Measurements from ENCODE around the gene P2RX7.

DNA sequence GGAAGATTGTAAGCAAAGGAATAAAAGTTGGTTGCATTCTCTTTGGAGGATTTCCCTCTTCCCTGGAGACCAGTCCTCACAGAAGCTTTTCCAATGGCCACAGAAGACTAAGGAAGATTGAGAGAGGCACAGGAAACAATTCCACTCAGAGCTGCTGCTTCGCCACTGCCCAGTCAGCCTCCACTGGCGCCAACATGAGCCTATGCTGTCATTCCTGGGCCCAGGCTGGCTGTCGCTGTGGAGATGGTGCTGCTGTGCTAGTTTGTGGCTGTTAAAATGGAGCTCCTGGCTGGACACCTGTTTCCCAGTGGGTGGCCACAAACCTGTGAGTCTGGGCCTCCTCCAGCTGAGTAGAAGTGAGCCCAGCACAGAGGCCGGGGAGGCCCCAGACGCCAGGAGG, 6.6 kb downstream of the P2RX7 start:
- TF ChIP-seq, protein P1, sequence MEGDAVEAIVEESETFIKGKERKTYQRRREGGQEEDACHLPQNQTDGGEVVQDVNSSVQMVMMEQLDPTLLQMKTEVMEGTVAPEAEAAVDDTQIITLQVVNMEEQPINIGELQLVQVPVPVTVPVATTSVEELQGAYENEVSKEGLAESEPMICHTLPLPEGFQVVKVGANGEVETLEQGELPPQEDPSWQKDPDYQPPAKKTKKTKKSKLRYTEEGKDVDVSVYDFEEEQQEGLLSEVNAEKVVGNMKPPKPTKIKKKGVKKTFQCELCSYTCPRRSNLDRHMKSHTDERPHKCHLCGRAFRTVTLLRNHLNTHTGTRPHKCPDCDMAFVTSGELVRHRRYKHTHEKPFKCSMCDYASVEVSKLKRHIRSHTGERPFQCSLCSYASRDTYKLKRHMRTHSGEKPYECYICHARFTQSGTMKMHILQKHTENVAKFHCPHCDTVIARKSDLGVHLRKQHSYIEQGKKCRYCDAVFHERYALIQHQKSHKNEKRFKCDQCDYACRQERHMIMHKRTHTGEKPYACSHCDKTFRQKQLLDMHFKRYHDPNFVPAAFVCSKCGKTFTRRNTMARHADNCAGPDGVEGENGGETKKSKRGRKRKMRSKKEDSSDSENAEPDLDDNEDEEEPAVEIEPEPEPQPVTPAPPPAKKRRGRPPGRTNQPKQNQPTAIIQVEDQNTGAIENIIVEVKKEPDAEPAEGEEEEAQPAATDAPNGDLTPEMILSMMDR (IDR thresholded peaks at IDR 0.05; ENCODE audit: low read length) = no peak
- no peak for TF ChIP-seq EZH2 (optimal IDR thresholded peaks at IDR 0.05; ENCODE audit: low read depth, low read length)
